Fibroblast of lung (primary cell): ENCODE results near the gene AQP12B.
"Not testable (repeated sequence)": the region's sequence is repeated elsewhere in the genome, so short reads cannot be mapped to it uniquely, and the experiment has no call there.

ENCODE experiments used
- CTCF ChIP-seq, 2 donors: IDR thresholded peaks in 1 of 2; conservative IDR thresholded peaks in 1 of 2; 1 replicate in 1 of 2; 2 replicates in 1 of 2; pipeline ENCODE4 v1.5.1; 2011 to 2012; ENCODE audit warnings: low read length in 2 of 2, control low read depth in 1 of 2, inconsistent platforms in 1 of 2, low read depth in 1 of 2, mild to moderate bottlenecking in 1 of 2
- EZH2 ChIP-seq: IDR thresholded peaks from 2 replicates; pipeline ENCODE4 v1.5.1; 2012; ENCODE audit warnings: low read length, control low read depth, mild to moderate bottlenecking; ENCODE audit errors: missing control alignments

DNA sequence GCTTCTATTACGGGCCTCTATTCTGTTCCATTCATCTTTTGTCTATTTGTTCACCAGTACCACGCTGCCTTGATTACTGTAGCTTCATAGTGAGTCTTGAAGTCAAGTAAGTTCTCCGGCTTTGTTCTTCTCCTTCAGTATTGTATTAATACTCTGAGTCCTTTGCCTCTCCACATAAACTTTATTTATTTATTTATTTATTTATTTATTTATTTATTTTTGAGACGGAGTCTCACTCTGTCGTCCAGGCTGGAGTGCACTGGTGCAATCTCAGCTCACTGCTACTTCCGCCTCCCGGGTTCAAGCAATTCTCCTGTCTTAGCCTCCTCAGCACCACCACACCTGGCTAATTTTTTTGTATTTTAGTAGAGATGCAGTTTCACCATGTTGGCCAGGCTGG is 22.8 kb downstream of the AQP12B start:
- not testable (repeated sequence) for TF ChIP-seq CTCF (conservative IDR thresholded peaks at IDR 0.05 in 1 of 2, IDR thresholded peaks at IDR 0.05 in 1 of 2; ENCODE audit: low read depth in 1 of 2, low read length in 2 of 2); EZH2
